Endometrium (tissue), 2 donors: ENCODE results near the gene SART3.

Experiments
- FAIRE-seq: peaks from 2 replicates; lab custom pipeline; 2012; peaks lifted over from hg19 to GRCh38; lab: Jason Lieb, UNC
- donor health status: control.
- donor health status: control.

The SART3 gene

GRCh38 chr12:108484845-108485244, 76.1 kb downstream of the SART3 start:
- no peak for FAIRE-seq

GRCh38 chr12:108484431-108484830, 76.5 kb downstream of the SART3 start:
- no peak for FAIRE-seq

- no peak for FAIRE-seq
Observed at GRCh38 chr12:108483213-108484059, 77.5 kb downstream of the SART3 start.

GRCh38 chr12:108482717-108483212, 78.2 kb downstream of the SART3 start:
- FAIRE-seq: no peak

- no peak for FAIRE-seq
Observed at GRCh38 chr12:108479364-108480070, 81.5 kb downstream of the SART3 start.

- FAIRE-seq: no peak
Observed at GRCh38 chr12:108478611-108479206, 82.3 kb downstream of the SART3 start.

- FAIRE-seq: no peak
Observed at GRCh38 chr12:108477881-108478259, 83.1 kb downstream of the SART3 start.

- FAIRE-seq: no peak
Observed at GRCh38 chr12:108477055-108477880, 83.7 kb downstream of the SART3 start.

- FAIRE-seq: no peak
Observed at GRCh38 chr12:108475396-108475795, 85.6 kb downstream of the SART3 start.

- no peak for FAIRE-seq
Observed at GRCh38 chr12:108473400-108474055, 87.4 kb downstream of the SART3 start.
